A549 (cell line): ENCODE data around the gene KRT14.

Source experiments
- EP300 ChIP-seq, 2 experiments: fragments of >200 bp; sonication (Bioruptor Twin); formaldehyde crosslinking; IDR thresholded peaks; 2 replicates in 1 of 2; 3 replicates in 1 of 2; pipeline ENCODE4 v1.6.1; 2016 to 2017
- GATA3 ChIP-seq: IDR thresholded peaks from 2 replicates; pipeline ENCODE4 v1.6.1; 2012; ENCODE audit warnings: borderline replicate concordance
- MYC ChIP-seq: IDR thresholded peaks from 2 replicates; pipeline ENCODE4 v1.6.1; 2012; ENCODE audit warnings: mild to moderate bottlenecking, inconsistent platforms, low read length, improper control_type of control experiment, borderline replicate concordance
- RFX5 ChIP-seq: fragments of 450-650 bp; IDR thresholded peaks from 2 replicates; pipeline ENCODE4 v1.7.1; 2014; ENCODE audit warnings: antibody characterized with exemption, mild to moderate bottlenecking, moderate library complexity
- ZFP36 ChIP-seq: fragments of 450-650 bp; IDR thresholded peaks from 2 replicates; pipeline ENCODE4 v1.6.1; 2014; ENCODE audit warnings: borderline replicate concordance; ENCODE audit not compliant: partially characterized antibody
- TF ChIP-seq, protein P1 (sequence below): fragments of >200 bp; sonication (Bioruptor Twin); formaldehyde crosslinking; IDR thresholded peaks from 3 replicates; pipeline ENCODE4 v1.5.1; 2016
- TF ChIP-seq, protein P2 (sequence below): IDR thresholded peaks from 2 replicates; pipeline ENCODE4 v1.6.1; 2012
- TF ChIP-seq, protein P3 (sequence below): fragments of 450-650 bp; IDR thresholded peaks from 2 replicates; pipeline ENCODE4 v1.6.1; 2014; ENCODE audit warnings: antibody characterized with exemption
- TF ChIP-seq, protein P4 (sequence below): IDR thresholded peaks from 2 replicates; pipeline ENCODE4 v1.6.1; 2012

DNA sequence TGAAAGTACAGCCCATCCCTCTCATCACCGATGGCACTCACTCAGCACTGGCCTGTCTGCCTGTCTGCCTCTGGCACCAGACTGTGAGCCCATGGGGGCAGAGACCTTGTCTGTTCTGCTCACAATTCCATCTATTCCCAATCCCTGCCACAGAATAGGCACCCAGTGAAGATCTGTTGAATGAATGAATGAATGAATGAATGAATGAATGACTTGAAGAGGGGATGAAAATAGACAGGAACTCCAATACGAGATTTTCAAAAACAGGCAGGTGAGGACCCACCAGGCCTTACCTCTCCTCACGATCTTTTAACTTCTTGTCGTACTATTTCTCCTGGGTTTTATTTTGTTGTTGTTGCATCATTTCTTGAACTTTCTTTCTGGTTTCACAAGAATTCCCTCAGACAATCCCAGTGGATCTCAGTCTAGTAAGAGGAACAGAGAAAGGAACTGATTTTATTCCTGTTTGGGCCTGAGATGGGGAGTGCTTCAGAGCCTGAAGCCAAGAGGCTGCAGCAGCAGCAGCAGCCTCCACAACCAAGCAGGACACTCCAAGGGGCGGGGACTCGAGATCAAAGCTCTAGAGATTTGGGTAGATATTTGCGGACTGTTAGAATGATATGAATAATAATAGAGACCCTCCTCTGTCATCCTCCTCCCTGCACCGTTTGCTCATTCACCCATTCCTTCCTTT lies 32.6 kb downstream of the KRT14 start:
- TF ChIP-seq ZFP36 (no peak), EP300 (IDR thresholded peaks at IDR 0.05) (no peak), MYC (no peak), RFX5 (no peak), GATA3 (no peak)
- TF ChIP-seq, protein P1, sequence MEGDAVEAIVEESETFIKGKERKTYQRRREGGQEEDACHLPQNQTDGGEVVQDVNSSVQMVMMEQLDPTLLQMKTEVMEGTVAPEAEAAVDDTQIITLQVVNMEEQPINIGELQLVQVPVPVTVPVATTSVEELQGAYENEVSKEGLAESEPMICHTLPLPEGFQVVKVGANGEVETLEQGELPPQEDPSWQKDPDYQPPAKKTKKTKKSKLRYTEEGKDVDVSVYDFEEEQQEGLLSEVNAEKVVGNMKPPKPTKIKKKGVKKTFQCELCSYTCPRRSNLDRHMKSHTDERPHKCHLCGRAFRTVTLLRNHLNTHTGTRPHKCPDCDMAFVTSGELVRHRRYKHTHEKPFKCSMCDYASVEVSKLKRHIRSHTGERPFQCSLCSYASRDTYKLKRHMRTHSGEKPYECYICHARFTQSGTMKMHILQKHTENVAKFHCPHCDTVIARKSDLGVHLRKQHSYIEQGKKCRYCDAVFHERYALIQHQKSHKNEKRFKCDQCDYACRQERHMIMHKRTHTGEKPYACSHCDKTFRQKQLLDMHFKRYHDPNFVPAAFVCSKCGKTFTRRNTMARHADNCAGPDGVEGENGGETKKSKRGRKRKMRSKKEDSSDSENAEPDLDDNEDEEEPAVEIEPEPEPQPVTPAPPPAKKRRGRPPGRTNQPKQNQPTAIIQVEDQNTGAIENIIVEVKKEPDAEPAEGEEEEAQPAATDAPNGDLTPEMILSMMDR, result no peak
- TF ChIP-seq, protein P2, sequence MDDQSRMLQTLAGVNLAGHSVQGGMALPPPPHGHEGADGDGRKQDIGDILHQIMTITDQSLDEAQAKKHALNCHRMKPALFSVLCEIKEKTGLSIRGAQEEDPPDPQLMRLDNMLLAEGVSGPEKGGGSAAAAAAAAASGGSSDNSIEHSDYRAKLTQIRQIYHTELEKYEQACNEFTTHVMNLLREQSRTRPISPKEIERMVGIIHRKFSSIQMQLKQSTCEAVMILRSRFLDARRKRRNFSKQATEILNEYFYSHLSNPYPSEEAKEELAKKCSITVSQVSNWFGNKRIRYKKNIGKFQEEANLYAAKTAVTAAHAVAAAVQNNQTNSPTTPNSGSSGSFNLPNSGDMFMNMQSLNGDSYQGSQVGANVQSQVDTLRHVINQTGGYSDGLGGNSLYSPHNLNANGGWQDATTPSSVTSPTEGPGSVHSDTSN, result no peak
- TF ChIP-seq, protein P3, sequence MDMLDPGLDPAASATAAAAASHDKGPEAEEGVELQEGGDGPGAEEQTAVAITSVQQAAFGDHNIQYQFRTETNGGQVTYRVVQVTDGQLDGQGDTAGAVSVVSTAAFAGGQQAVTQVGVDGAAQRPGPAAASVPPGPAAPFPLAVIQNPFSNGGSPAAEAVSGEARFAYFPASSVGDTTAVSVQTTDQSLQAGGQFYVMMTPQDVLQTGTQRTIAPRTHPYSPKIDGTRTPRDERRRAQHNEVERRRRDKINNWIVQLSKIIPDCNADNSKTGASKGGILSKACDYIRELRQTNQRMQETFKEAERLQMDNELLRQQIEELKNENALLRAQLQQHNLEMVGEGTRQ, result no peak
- TF ChIP-seq, protein P4, sequence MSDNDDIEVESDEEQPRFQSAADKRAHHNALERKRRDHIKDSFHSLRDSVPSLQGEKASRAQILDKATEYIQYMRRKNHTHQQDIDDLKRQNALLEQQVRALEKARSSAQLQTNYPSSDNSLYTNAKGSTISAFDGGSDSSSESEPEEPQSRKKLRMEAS, result no peak
